ENCODE data around the gene SHISA2. TPM values are rescaled to one million over a fixed set of nuclear protein-coding genes. Genes with fewer than 3 reads are reported as not detected.
A peak's percentile ranks its signal among the peaks of the same experiment; 100 is the strongest.

The SHISA2 gene
- total RNA-seq, 1 experiment from 2014 or later: 20.5 TPM

DNA sequence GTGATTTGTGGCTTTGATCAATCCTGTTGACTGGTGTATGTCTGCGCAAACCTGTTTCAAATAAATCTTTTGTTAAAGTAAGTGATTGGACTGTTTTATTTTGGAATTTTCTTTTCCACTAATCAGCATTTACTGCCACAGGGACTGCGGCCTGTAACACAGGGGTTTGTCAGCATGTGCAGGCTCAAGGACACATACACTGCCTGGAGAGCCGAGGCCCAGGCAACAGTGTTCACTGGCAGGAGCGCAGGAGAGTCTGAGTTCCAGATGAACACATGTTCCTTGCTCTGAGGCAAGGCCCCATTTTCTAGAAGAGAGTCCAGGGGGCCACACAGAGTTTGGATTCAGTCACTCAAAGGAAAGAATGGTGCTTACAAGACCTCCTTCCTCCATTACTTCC is 26.0 kb downstream of the SHISA2 start:
- peaks cover 3% of the 10 kb centered on the region for H3K36me3 Mint-ChIP-seq
- TF ChIP-seq ZNF281 (CRISPR knock-in tag; IDR thresholded peaks at IDR 0.05) (no peak), AR (CRISPR knock-in tag; IDR thresholded peaks at IDR 0.05) (no peak), TCF7 (CRISPR knock-in tag; IDR thresholded peaks at IDR 0.05; ENCODE audit: low read depth) (no peak), ESRRA (CRISPR knock-in tag; IDR thresholded peaks at IDR 0.05; ENCODE audit: borderline replicate concordance) (no peak), SP1 (CRISPR knock-in tag; conservative IDR thresholded peaks at IDR 0.05) (no peak), GTF2I (CRISPR knock-in tag; conservative IDR thresholded peaks at IDR 0.05) (no peak), EMX1 (CRISPR knock-in tag; IDR thresholded peaks at IDR 0.05) (no peak), ZNF263 (CRISPR knock-in tag; IDR thresholded peaks at IDR 0.05; ENCODE audit: low read depth) (no peak), CDX4 (CRISPR knock-in tag; IDR thresholded peaks at IDR 0.05; ENCODE audit: borderline replicate concordance) (no peak), NR3C1 (CRISPR knock-in tag; conservative IDR thresholded peaks at IDR 0.05; ENCODE audit: low read depth) (no peak)
- TF ChIP-seq, protein P1, sequence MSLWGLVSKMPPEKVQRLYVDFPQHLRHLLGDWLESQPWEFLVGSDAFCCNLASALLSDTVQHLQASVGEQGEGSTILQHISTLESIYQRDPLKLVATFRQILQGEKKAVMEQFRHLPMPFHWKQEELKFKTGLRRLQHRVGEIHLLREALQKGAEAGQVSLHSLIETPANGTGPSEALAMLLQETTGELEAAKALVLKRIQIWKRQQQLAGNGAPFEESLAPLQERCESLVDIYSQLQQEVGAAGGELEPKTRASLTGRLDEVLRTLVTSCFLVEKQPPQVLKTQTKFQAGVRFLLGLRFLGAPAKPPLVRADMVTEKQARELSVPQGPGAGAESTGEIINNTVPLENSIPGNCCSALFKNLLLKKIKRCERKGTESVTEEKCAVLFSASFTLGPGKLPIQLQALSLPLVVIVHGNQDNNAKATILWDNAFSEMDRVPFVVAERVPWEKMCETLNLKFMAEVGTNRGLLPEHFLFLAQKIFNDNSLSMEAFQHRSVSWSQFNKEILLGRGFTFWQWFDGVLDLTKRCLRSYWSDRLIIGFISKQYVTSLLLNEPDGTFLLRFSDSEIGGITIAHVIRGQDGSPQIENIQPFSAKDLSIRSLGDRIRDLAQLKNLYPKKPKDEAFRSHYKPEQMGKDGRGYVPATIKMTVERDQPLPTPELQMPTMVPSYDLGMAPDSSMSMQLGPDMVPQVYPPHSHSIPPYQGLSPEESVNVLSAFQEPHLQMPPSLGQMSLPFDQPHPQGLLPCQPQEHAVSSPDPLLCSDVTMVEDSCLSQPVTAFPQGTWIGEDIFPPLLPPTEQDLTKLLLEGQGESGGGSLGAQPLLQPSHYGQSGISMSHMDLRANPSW (CRISPR knock-in tag; conservative IDR thresholded peaks at IDR 0.05; ENCODE audit: low read depth): no peak
- H3K27ac Mint-ChIP-seq: no peak overlapping the region
- peaks cover 36% of the 10 kb centered on the region for H3K4me1 Mint-ChIP-seq
- CTCF ChIA-PET: interaction anchor here (0.9 to 5.6 kb wide), 3 partner anchors 11 to 196 kb away, joined by 3 to 35 read pairs (median 6); no protein-coding TSS in a partner anchor
- no peak for ATAC-seq
- no peak for DNase-seq (ENCODE audit: low spot score)
- no peaks in the 10 kb centered on the region; the same call in none of the 2 replicates for H3K27me3 Mint-ChIP-seq (ENCODE audit: low read depth)
- H3K4me3 Mint-ChIP-seq: no peak overlapping the region
- POLR2A ChIA-PET: no interaction called here
- H3K9me3 Mint-ChIP-seq: peaks cover 8% of the 10 kb centered on the region

- H3K9me3 Mint-ChIP-seq: peaks cover 3% of the 10 kb centered on the region; the same call in 1 of the 2 replicates
- no peaks in the 10 kb centered on the region for H3K36me3 Mint-ChIP-seq
- H3K27me3 Mint-ChIP-seq (ENCODE audit: low read depth): no peaks in the 10 kb centered on the region; the same call in 1 of the 2 replicates
- ATAC-seq (peak; percentile 71), DNase-seq (ENCODE audit: low spot score) (peak; percentile 45)
- no peak overlapping the region for H3K4me3 Mint-ChIP-seq
- CTCF ChIA-PET: interaction anchor here (0.7 to 5.6 kb wide), 3 partner anchors 12 to 196 kb away, joined by 5 to 35 read pairs (median 6); no protein-coding TSS in a partner anchor
- no peak overlapping the region for H3K27ac Mint-ChIP-seq
- H3K4me1 Mint-ChIP-seq: peaks cover 41% of the 10 kb centered on the region
- POLR2A ChIA-PET: no interaction called here
- TF ChIP-seq ZBTB21 (CRISPR knock-in tag; IDR thresholded peaks at IDR 0.05; ENCODE audit: borderline replicate concordance) (0 out of 2 replicates have a peak, but pooled peaks have one; percentile 33), ERG (CRISPR knock-in tag; IDR thresholded peaks at IDR 0.05) (no peak), ZNF263 (CRISPR knock-in tag; IDR thresholded peaks at IDR 0.05; ENCODE audit: low read depth) (no peak), ELF4 (CRISPR knock-in tag; IDR thresholded peaks at IDR 0.05; ENCODE audit: low read depth) (no peak), ZNF281 (CRISPR knock-in tag; IDR thresholded peaks at IDR 0.05) (no peak), USF2 (CRISPR knock-in tag; IDR thresholded peaks at IDR 0.05) (peak; percentile 38; the same call in 1 of the 2 replicates)
- TF ChIP-seq, protein P2, sequence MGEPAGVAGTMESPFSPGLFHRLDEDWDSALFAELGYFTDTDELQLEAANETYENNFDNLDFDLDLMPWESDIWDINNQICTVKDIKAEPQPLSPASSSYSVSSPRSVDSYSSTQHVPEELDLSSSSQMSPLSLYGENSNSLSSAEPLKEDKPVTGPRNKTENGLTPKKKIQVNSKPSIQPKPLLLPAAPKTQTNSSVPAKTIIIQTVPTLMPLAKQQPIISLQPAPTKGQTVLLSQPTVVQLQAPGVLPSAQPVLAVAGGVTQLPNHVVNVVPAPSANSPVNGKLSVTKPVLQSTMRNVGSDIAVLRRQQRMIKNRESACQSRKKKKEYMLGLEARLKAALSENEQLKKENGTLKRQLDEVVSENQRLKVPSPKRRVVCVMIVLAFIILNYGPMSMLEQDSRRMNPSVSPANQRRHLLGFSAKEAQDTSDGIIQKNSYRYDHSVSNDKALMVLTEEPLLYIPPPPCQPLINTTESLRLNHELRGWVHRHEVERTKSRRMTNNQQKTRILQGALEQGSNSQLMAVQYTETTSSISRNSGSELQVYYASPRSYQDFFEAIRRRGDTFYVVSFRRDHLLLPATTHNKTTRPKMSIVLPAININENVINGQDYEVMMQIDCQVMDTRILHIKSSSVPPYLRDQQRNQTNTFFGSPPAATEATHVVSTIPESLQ (CRISPR knock-in tag; IDR thresholded peaks at IDR 0.05): no peak
Measured at GRCh38 chr13:26025196-26025595, 26.6 kb downstream of the SHISA2 start.

All from WTC11 (cell line).